HG03575 (cell line): Measurements from ENCODE around the gene RHOXF2.
"Not testable (repeated sequence)": the region's sequence is repeated elsewhere in the genome, so short reads cannot be mapped to it uniquely, and the experiment has no call there.

Experiments
- ATAC-seq: cut with Tn5 transposase; IDR thresholded peaks from one replicate; pipeline ENCODE4 v1.9.1; 2021; ENCODE audit not compliant: unreplicated experiment, insufficient number of reproducible peaks, low FRiP score; ENCODE audit errors: extremely low read depth

The RHOXF2 gene

GRCh38 chrX:120195786-120196185 is 37.4 kb downstream of the RHOXF2 start:
- ATAC-seq: not testable (repeated sequence)

- not testable (repeated sequence) for ATAC-seq
These were observed 38.3 kb downstream of the RHOXF2 start for GRCh38 chrX:120196626-120197283.

GRCh38 chrX:120200851-120201250 is 42.4 kb downstream of the RHOXF2 start:
- ATAC-seq: no peak

GRCh38 chrX:120205816-120206753 is 47.7 kb downstream of the RHOXF2 start:
- no peak for ATAC-seq

GRCh38 chrX:120207009-120207605 is 48.7 kb downstream of the RHOXF2 start:
- ATAC-seq: no peak

- ATAC-seq: no peak
These were observed 55.2 kb downstream of the RHOXF2 start for GRCh38 chrX:120213438-120214265.
